HG02610 (cell line): ENCODE data around the gene CISH.
A peak's percentile ranks its signal among the peaks of the same experiment; 100 is the strongest.

Experiments used
- ATAC-seq: cut with Tn5 transposase; IDR thresholded peaks from one replicate; pipeline ENCODE4 v1.9.1; 2021; ENCODE audit warnings: mild to moderate bottlenecking, moderate library complexity; ENCODE audit not compliant: unreplicated experiment

CISH gene

DNA sequence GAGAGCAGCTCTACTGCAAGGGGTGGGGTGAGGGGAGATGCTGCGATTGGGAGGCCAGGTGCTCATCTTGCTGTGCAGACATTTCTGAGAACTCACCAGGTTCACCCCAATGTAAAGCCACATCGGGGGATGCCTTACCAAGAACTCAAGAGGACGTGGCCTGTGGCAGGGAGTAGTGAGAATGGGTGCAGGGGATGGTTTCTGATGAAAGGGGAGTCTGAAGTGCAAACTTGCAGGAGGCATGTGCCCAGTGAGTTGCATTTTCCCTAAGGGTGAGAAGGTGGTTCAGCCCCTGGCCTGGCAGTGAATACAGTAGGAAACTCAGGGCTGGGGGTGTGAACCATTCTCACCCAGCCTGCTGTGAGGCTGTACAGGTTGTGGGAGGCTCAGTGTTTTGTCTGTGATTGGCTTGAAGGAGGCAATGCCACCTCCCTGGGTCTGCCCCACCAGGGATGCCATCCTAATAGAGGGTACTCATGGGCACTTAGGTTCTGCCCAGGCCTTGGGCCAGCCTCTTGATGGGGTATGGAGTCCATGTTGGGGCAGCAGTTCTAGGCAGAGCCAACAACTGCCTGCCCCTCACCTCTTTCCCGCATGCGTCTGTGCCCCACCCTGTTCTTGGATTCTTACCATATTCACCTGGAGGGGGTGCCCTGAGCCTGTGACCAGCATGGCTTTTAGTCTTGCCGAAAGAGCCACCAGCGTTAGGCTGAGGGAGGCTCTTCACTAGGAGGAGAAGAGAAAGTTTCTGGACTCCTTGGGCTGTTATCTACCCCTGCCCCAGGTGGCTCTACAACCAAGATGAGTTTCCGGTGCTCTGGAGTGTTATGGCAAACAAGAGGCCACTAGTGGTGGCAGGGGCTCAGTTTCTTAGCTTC is 37.8 kb downstream of the CISH start:
- no peak for ATAC-seq

DNA sequence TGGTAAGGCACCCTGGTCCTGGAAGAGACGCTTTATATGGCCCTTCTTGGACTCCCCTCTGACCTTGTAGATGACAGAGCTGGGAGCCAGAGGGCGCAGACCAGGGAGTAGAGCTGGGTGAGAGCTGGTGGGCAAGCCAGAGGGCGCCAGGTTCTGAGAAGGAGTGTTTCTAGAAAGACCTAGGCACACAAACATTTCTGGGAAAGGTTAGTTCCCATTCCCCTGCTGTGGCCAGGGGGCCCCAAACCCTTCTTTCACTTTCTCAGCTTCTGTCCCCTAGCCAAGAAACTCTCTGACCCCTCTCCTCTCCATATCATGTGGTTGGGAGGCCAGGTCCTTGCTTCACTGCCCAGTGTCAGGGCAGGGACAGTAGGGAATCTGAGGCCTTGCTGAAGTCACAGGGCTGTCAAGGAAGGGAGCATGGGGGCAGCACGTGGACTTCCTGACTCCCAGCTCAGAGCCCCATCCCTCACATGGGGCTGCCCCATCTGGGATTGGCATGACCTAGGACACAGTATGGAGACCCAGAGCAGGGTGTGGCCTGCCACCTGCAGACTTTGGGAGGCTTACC is 38.7 kb downstream of the CISH start:
- ATAC-seq: no peak

DNA sequence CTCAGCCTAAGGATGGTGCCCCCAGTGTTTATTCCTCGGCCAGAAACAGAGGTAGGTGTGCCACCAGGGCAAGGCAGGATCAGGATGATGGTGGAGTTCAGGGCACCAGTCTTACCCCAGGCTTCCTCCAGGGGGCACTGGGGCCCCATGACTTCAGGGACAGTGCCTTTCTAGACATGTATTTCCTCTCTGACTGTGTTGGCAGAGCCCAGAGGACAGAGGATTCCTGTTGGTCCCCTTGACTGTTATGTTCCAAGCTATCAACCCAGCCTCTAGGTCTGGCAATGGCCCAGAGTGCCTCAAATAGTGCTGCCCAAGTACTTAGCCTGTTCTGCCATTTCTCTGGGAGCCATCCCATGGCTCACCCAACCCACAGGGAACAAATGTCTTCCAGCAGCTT is 39.4 kb downstream of the CISH start:
- ATAC-seq: peak; percentile 22

DNA sequence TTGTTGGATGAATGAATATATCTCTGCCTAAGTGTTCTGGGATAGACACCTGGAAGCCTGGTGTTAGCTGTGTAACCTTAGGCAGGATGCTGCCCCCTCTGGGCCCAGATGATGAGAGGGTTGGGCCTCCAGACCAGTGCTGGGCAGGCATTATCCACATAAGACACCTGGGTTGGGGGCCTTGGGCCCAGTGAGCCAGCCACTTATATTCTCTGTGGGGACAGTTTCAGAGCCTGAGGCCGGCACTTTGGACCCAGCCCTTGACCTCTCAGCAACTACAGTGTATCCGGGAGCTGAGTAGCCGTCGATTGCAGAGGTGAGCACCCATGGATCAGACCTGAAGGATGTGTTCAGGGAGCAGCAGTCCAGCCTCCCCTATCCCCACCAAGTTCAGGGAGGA is 40.1 kb downstream of the CISH start:
- ATAC-seq: no peak

DNA sequence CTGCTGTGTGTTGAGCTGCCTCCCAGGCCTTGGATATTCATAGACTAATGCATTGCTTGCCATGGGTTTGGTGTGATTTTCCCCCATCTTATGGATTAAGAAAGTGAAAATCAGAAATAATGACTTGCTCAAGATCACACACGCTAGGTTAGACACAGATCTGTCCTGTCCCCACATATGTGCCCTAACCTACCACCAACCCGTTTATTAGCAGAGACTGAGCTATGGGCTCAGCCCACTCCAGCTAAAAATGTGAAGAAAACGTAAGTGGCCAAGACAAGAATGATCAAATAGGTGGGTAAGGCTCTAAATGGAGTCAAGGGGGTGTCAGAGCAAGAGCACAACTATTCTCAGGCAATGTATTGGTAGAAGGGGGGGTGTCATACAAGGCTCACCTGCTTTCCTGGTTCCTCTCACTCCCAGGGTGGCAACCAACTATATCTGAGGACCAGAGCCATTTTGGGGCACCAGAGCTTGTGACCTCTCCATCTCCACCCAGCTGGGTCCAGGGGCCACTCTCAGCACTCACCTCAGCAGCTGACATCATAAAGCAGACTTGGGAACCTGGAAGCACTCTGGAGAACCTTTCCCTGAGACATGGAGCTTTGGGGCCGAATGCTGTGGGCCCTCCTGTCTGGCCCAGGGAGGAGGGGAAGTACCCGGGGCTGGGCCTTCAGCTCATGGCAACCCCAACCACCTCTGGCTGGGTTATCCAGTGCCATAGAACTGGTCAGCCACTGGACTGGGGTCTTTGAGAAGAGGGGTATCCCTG is 40.9 kb downstream of the CISH start:
- ATAC-seq: no peak

DNA sequence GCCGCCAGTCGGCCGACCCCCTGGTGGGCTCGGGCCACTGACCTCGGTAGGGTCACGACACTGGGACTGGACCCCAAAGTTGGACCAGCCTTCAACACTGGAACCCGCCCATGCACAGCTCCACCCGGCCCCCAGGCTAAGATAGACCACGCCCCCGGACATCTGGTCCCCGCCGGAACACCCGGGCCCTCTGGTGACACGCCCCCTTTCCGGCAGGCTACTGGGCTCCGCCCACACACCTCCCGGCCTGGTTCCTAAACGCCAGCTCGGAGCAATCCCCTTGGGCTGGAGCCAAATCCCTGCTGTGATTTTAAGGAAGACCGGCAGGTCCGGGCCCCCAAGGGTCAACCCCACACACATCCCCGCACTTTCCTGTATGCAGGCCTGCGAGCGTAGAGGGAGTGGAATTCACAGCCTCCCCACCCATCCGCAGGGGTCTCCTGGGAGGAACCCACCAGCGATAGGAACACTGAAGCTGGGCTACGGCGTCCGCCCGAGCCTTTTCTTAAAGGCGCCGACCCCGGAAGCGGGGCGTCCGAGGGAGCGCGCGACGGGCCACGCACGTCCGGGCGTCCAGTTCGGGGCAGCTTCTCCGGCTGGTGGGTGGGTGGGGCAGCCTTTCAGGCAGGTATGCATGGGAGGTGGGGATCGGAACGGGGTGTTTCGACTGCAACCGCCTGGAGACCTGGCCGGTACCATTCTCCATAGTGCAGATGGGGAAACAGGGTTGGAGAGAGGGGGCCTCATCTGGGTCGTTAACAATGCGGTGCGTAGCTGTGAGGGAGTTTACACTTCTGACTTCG is 42.4 kb downstream of the CISH start, which contains the start of gene HEMK1:
Gene HEMK1, plus strand, starts transcription at position 576 of the 803 bp plus-strand sequence. CDS start 1,583 bp downstream, outside the sequence.
- ATAC-seq: peak; percentile 55

DNA sequence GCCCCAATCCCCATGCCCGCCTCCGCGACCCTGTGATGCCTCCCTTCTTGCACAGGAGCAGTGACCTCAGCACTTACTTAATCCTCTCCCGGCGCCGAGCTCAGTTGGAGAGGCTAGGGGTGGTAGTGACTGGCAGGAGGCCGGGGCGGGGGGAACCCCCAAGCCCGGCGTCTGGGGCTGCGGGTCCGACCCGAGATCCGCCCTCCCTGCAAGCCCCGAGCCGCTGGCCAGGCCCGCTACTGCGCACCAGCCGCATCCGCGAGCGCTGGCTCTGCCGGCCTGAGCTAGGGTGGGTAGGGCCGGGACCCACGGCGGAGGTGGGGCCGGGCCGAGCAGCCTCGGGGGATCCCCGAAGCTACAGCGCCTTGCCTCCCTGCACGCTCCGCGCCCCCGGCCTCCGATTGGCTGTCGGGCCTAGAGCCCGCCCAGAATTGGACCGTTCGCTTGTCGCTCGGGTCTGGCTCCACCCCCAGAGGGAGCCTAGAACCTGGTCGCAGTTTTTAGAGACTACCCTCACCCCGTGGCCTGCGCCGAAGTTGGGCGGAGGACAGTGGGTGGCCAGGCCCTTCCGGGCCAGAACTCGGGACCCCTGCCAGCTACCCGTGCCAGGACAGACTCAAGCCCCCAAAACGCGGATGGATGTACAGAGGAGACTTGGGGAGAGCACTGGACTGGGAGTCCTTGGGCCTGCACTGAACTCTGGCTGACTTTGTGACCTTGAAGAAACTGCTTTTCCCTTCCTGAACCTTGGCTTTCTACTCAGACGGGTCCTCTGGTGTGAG is 44.0 kb downstream of the CISH start, which contains the start of gene C3orf18:
Gene C3orf18, minus strand, starts transcription at position 362 of the 782 bp plus-strand sequence. CDS start 2,048 bp downstream, outside the sequence.
- ATAC-seq: peak; percentile 91

DNA sequence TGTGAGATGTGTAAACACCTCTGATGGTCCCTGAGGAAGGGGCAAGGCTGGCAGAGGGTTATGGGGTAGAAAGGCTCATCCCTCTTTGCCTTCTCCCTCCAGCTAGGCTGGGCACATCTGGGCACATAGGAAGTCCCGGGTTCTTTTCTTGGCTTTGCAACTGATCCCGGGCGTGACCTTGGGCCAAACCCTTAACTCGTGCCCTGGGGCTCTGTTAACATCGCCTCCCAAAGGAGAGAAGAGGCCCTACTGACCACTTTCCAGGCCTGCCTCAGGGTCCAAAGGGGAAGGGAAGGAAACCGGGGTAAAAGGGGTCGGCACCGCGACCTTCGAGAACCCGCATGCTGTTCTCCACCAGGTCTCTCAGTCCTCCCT is 44.6 kb downstream of the CISH start:
- ATAC-seq: no peak

DNA sequence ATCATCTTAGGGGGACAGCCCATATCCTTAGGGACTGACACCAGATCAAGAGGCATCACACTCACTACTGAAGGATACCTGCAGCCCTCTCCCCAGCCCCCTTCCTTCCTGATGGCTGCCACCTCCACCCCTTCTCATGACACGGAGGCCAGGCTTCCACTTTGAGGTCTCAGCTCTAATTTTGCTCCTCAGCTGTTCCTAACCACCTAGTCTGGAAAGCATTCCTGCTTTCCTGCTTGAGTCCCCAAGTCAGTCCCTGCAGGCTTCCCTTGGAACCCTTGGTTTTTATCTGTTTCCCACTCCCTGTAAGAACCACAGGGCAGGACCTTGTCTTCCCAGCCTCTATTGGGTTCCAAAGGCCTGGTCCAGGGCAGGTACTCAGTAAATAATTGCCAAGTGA is 47.3 kb downstream of the CISH start:
- ATAC-seq: no peak

DNA sequence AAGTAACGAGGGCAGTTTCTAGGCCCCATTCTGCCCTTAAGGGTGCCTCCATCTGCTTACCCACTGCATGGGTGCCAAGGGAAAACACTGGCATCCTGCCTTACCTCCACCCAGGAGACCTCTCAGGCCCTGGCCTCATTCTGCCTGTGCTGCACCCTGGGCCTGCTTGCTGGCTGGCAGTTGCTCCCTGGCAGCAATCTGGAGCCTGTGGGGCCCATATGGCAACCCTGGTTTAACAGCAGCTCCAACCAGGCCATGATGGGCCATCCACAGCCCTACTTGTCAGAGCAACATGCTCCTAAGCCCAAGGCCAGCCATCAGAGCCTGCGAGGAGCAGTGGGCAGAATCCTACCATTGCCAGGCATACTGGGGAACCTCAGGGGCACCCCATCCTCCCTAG is 47.7 kb downstream of the CISH start:
- no peak for ATAC-seq

DNA sequence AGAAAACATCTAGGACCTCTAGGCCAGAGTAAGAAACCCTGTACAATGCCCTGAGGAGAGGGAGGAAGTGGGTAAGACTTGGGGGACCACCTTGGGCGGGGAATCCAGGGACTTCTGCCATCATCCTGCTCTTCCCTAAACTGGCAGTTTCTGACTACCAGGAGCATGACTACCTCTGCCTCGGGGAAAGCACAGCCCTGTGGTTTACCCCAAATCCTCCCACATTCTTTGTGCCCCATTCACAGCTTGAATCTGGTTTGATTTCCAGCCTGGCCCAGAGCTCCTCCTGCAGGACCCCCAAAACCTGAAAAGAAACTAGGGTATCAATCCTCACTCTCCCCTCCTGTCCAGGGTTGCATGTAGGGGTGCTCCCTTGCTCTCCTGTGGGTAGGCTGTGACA is 48.7 kb downstream of the CISH start:
- ATAC-seq: no peak

DNA sequence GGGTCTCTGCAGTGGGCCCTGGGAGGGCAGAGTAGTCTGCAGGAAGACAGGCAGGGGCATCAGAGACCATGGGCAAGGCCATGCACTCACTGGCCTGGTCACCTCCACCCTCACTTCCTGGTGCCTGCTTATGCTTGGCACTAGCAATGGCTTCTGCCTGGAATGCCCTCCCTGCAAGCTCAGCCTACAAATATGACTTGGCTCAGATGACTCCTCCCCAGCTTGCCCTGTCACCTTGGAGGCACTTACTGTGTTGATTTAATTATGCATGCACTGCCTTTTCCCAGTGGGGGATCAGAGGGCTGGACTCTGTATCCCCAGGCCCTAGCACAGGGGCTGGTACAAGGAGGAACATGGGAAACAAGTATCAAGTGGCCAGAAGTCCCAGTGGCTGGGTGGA is 51.9 kb downstream of the CISH start:
- no peak for ATAC-seq

DNA sequence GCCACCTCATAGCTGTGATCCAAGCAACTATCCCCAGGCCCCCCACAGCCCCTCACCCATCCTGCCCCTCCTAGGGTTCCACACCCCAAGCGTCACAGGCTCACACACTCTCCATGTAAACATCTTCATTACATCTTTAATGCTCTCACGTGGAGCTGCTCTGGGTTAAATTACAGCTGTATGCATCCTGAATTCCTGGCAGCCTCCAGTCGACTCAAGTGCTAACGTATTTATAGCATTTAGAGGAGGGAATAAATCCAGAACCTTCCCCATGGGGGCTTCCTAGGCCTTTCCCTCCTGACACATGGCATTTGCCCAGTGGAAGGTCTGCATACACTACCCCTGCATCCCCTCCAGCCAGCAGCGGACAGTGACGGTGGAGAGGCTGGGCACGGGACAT is 53.7 kb downstream of the CISH start:
- ATAC-seq: no peak

DNA sequence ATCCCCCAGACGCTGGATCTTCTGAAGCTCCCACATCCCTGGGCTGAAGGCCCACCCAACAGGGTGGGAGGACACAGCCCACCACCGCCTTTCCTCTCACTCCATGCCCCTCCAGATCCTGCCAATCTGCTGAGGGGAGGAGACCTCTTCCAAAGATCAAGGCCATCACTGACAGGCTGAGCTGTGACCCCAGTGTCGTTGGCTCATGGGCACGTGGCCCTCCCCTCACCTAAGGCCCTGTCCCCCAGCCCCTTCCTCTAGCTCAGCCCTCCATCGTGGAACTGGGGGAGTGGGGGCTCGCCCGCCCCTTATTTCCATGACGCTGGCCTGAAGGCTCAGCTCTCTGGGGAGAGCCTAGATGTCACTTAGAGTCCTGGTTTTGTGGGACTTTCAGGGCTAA is 54.5 kb downstream of the CISH start:
- no peak for ATAC-seq
